Skeletal muscle cell (primary cell): ENCODE measurements around the gene ADGRA3.

Experiments used
- DNase-seq: peaks from one replicate; pipeline ENCODE4 v3.0.0-alpha.2; 2010; ENCODE audit warnings: low read depth
- H3K4me3 ChIP-seq: 2 replicates; pipeline ENCODE4 v1.5.1; 2011; ENCODE audit warnings: low read depth, mild to moderate bottlenecking, control low read depth, low read length, moderate library complexity

Gene ADGRA3

GRCh38 chr4:22512306-22512705, 3.6 kb downstream of the ADGRA3 start:
- DNase-seq = no peak
- no peak overlapping the region for H3K4me3 ChIP-seq

DNA sequence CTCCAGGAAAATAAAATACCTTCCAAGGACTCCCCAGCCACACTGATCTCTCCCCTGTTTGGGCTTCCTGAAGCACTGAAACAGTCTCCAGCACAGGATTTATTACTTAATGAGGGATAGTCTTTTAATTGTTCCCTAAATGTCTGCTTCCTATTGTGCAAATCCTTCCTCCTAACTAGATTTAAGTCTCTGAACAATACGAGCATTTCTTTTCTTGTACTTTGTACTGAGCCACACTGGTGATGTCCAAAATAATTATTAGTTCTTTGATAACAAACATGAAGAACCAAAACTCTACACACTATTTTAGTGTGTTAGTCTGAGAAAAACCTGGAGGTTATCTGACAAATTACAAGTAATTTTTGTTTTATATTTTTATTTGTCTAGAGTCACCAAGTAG, 5.1 kb downstream of the ADGRA3 start:
- DNase-seq = no peak
- no peak overlapping the region for H3K4me3 ChIP-seq

GRCh38 chr4:22508376-22508775, 7.5 kb downstream of the ADGRA3 start:
- H3K4me3 ChIP-seq = no peak overlapping the region
- no peak for DNase-seq

- DNase-seq = no peak
- no peak overlapping the region for H3K4me3 ChIP-seq
These were observed 10.9 kb downstream of the ADGRA3 start for GRCh38 chr4:22504922-22505321.

DNA sequence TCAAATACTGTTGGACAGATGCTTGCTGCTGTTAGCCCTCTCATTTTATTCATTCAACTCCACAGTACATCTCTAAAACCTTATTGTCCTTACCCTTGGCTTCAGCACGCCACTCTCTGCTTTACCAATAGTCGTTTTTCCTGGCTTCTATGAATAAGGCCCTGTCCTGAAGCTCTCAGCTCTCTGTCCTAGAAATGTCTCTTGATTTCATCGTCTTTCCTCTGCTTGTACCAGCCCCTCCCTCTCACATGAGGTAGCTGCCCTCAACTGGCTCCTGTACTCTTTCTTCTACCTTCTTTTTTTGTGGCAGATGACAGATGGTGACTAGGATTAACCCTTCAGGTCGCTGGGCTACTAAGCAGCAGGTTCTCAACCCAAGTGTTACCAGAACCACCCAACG, 11.4 kb downstream of the ADGRA3 start:
- DNase-seq = no peak
- H3K4me3 ChIP-seq = no peak overlapping the region

DNA sequence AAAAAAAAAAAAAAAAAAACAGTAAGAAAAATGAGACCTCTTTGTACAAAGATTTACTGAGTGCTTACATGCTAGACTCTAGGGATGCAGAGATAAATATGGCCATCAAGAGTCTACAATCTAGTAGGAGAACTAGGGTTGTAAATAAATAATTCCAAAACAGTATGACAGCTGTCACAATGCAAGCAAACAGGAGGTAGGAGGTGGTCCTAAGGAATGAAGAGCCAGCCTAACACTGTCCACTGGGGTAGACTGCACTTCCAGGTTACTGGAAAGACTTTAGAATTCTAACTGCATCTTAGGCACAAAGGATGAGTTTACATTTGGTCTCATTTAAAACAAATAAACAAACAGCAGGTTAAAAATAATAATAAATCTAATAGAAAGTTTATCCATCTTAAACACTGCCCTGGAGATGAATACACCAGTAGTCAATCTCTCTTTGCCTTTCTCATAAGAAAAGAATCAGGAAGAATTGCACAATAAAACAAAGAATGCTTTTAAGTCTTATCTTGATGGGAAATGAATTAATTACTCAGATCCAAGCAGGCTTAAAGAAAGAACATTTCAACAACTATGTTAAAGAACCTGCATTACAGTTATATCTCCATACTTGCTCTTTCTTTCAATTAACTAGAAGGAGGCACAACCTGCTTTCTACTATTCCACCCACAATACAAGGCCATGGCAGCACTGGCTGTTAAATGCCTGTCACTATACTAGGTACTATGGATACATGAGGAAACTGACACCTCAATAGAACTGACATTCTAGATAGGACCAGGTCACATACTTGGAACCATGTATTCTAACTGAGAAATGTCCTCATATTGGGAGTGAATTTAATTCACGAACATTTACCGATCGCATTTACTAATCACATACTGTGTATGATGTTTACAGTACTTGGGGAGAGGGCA, 12.7 kb downstream of the ADGRA3 start:
- DNase-seq = no peak
- H3K4me3 ChIP-seq = no peak overlapping the region

DNA sequence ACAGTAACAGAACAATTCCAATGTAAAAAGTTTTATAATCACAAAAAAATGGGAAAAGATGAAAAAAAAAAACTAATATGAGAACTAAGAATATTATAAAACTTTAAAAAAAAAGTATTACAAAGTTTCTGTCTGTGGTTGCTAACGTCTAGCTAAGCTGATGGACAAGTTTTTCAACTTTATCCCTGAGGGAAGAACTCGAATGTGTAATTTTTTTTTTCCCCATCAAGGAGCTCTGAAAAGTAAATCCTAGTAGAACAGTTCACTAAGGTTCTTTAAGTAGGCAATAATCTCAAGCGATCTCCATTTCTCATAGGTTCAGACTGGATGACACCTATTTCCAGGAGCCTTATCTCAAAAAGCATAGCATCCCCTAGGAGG, 14.2 kb downstream of the ADGRA3 start:
- DNase-seq = no peak
- no peak overlapping the region for H3K4me3 ChIP-seq

DNA sequence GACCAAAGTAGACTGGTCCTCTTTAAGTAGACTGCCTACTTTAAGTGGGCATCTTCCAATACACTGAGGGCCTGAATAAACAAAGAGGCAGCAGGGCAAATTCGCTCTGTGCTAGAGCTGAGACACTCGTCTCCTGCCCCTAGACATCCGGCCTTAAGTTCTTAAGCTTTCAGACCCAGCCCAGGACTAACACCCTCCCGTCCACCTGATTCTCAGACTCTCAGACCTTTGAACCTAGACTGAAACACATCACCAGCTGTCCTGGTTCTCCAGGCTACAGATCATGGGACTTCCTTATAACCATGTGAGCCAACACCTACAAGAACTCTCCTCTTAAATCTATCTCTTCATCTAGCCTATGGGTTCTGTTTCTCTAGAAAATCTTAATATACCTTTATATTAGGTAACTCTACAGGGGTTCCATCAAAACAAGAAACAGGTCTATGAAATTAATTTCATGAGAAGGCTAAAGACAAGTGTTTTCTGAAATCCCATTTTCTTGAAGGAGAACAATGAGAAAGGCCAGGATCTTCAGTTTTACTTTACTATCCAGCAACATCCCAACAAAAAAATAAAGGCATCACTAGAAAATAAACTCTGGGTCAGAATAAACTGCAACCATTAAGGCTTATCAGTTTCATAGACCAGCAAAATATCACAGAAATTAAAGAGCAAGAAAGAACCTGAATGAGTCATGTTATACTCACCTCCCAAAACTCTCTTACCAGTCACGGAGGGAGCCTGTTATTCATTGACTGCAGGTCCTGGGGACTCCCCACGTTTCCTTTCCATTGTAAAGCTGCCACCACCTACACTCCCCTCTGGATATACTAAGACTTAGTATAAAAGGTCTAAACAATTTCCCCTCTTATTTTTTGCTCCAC, 14.8 kb downstream of the ADGRA3 start:
- no peak overlapping the region for H3K4me3 ChIP-seq
- no peak for DNase-seq

DNA sequence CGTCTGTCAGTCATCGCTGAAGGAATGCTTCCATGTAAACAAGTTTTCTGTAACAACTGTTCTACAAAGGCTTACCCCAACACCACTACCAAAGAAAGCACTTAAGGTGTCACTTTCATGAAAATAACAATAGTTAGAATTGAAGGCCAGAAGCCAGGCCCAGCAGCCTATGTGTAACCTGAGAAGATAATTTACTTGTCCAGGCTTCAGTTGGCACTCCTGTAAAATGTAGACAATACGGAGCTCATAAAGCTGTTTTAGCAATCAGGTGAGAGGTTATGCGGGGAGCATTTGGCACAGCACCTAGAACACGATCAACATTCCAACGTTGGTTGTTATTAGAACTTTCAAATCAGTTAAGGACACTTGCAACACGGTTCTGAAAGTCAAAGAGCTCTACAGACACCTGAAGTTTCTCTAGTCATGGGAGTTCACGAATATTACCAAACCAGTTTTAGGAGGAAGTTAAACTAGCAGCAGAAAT, 15.7 kb downstream of the ADGRA3 start:
- H3K4me3 ChIP-seq = no peak overlapping the region
- no peak for DNase-seq

DNA sequence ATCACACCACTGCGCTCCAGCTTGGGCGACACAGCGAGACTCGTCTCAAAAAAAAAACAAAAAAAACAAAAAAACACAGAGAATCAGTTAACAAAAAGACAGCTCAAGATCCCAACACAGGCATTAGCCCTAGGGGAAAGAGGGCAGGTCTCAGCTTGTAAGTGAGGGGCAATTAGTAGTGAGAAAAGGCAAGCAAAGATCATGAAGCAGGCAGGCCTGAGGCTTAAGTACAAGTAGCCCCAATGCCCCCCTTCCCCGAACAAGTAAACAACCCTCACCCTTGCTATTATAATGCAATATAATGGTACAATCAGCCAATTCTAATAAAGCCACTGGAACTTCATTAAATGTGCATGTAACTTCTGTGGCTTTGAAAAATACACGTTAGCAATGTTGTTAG, 17.0 kb downstream of the ADGRA3 start:
- DNase-seq = no peak

GRCh38 chr4:22496165-22496813, 19.6 kb downstream of the ADGRA3 start:
- H3K4me3 ChIP-seq = no peak overlapping the region
- DNase-seq = no peak

More for the DNA sequence above, 17.0 kb downstream of the ADGRA3 start:
- H3K4me3 ChIP-seq = no peak overlapping the region

GRCh38 chr4:22493523-22493922, 22.3 kb downstream of the ADGRA3 start:
- no peak for DNase-seq
- H3K4me3 ChIP-seq = no peak overlapping the region

DNA sequence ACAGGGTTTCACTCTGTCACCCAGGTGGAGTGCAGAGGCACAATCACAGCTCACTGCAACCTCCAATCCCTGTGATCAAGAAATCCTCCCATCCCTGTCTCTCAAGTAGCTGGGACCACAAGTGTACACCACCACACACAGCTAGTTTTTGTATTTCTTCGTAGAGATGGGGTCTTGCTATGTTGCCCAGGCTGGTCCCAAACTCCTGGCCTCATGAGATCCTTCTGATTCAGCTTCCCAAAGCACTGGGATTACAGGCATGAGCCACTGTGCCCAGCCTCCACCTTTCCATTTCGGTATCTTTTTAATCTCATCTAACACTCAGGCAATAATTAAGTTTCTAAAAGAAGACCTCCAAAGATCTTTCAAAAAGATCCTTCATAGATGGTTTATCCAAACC, 22.9 kb downstream of the ADGRA3 start:
- no peak overlapping the region for H3K4me3 ChIP-seq
- DNase-seq = no peak

GRCh38 chr4:22491939-22492338, 23.9 kb downstream of the ADGRA3 start:
- no peak for DNase-seq
- H3K4me3 ChIP-seq = no peak overlapping the region

GRCh38 chr4:22490718-22491315, 25.0 kb downstream of the ADGRA3 start:
- no peak overlapping the region for H3K4me3 ChIP-seq
- DNase-seq = no peak

DNA sequence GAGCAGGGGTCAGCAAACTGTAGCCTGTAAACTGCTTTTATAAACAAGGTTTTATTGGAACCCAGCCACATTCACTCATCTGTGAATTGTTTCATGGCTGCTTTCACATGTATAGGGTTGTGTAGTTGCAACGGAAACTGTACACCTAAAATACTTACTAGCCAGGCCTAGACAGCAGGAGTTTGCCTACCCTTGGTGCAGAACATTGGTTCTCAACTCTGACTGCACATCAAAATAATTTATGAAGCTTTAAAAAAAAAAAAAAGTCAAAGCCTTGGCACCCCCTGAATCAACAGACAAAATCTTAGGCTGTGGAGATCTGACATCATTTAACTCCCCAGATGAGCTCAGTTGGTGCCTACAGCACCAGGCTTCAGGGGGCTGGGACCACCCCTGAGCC, 27.8 kb downstream of the ADGRA3 start:
- H3K4me3 ChIP-seq = no peak overlapping the region
- DNase-seq = no peak

- no peak for DNase-seq
These were observed 28.5 kb downstream of the ADGRA3 start for GRCh38 chr4:22487328-22487727.

GRCh38 chr4:22486276-22486675, 29.6 kb downstream of the ADGRA3 start:
- no peak overlapping the region for H3K4me3 ChIP-seq

More at GRCh38 chr4:22487328-22487727, 28.5 kb downstream of the ADGRA3 start:
- no peak overlapping the region for H3K4me3 ChIP-seq

GRCh38 chr4:22485737-22486136, 30.1 kb downstream of the ADGRA3 start:
- H3K4me3 ChIP-seq = no peak overlapping the region
- DNase-seq = peak; percentile 60

More at GRCh38 chr4:22486276-22486675, 29.6 kb downstream of the ADGRA3 start:
- no peak for DNase-seq
